Small intestine (tissue), 7 donors: ENCODE measurements around the gene OR9Q1. TPM values are rescaled to one million over a fixed set of nuclear protein-coding genes. Genes with fewer than 3 reads are reported as not detected.

ENCODE experiments used
- DNase-seq, 2 donors: peaks; one replicate each; pipeline versions ENCODE4 v3.0.0 to v3.0.0-alpha.2; 2013
- FAIRE-seq: peaks from 2 replicates; lab custom pipeline; 2012; peaks lifted over from hg19 to GRCh38; lab: Jason Lieb, UNC
- H3K27ac ChIP-seq, 3 donors: one replicate each; pipeline ENCODE4 v1.5.1; 2013; ENCODE audit warnings: low read length in 2 of 3, mild to moderate bottlenecking in 2 of 3, control low read depth in 1 of 3, inconsistent platforms in 1 of 3, low read depth in 1 of 3, moderate library complexity in 1 of 3
- H3K27me3 ChIP-seq, 3 donors: one replicate each; pipeline ENCODE4 v1.6.1; 2013; ENCODE audit warnings: low read length in 3 of 3, inconsistent platforms in 1 of 3; ENCODE audit not compliant: control insufficient read depth in 3 of 3, insufficient read depth in 3 of 3
- H3K36me3 ChIP-seq, 3 donors: one replicate each; pipeline ENCODE4 v1.6.1; 2013; ENCODE audit warnings: low read length in 3 of 3, inconsistent platforms in 1 of 3, low read depth in 1 of 3, mild to moderate bottlenecking in 1 of 3, moderate library complexity in 1 of 3; ENCODE audit not compliant: control insufficient read depth in 3 of 3, insufficient read depth in 2 of 3
- H3K4me1 ChIP-seq, 3 donors: one replicate each; pipeline ENCODE4 v1.6.1; 2013; ENCODE audit warnings: low read length in 2 of 3, inconsistent platforms in 1 of 3, low read depth in 1 of 3, mild to moderate bottlenecking in 1 of 3, moderate library complexity in 1 of 3; ENCODE audit not compliant: control insufficient read depth in 3 of 3, insufficient read depth in 2 of 3
- H3K4me3 ChIP-seq, 3 donors: one replicate each; pipeline ENCODE4 v1.5.1; 2013; ENCODE audit warnings: low read length in 3 of 3, control low read depth in 1 of 3, inconsistent platforms in 1 of 3, low read depth in 1 of 3, mild to moderate bottlenecking in 1 of 3, moderate library complexity in 1 of 3
- H3K9me3 ChIP-seq, 2 donors: one replicate each; pipeline ENCODE4 v1.6.1; 2013; ENCODE audit warnings: low read depth in 1 of 2, low read length in 1 of 2; ENCODE audit not compliant: control insufficient read depth in 2 of 2, insufficient read depth in 1 of 2
- WGBS, 3 donors: extraction: QIAGEN DNeasy Blood & Tissue Kit; methylation state at CpG; one replicate each; pipeline ENCODE4 v1.1.7; 2013; 5-methylcytosine and 5-hydroxymethylcytosine counted together
- polyA plus RNA-seq, 4 donors: library from polyadenylated mRNA; stranded (reverse) in 3 of 4; unstranded in 1 of 4; fragments of 200-250 nt in 3 of 4; fragments of 120-200 nt in 1 of 4; gene quantifications; one replicate each; pipeline versions ENCODE4 v1.2.1 to v1.2.3, GENCODE V29; 2013
- donor health status: healthy with polysubstance abuse.
- donor health status: control.
- donor health status: control.
- donor health status: Bipolar disorder and iron deficiency.
- donor health status: healthy.

Gene OR9Q1
- polyA plus RNA-seq, 4 donors: not detected

- H3K4me1 ChIP-seq: peaks cover 0 to 22% (median 16%) of the 10 kb centered on the region in 3 donors
- WGBS, 3 donors: 16 to 53% (median 27%) methylated on average over 7 of the region's 7 CpGs
- FAIRE-seq (no peak), DNase-seq (peak; percentile 86 to 87)
- H3K4me3 ChIP-seq: no peak overlapping the region
- peaks cover 0 to 2% of the 10 kb centered on the region in 2 donors for H3K9me3 ChIP-seq
- H3K27me3 ChIP-seq: no peaks in the 10 kb centered on the region
- H3K27ac ChIP-seq: peak overlapping the region; percentile 5 to 75 (median 14)
- no peaks in the 10 kb centered on the region for H3K36me3 ChIP-seq
Observed at GRCh38 chr11:58165504-58166106, 141.9 kb downstream of the OR9Q1 start.

- WGBS, 3 donors: 76 to 92% (median 82%) methylated on average over 5 of the region's 5 CpGs
- no peak for FAIRE-seq
- no peaks in the 10 kb centered on the region for H3K4me1 ChIP-seq
- DNase-seq: no peak
- no peaks in the 10 kb centered on the region for H3K27me3 ChIP-seq
- no peaks in the 10 kb centered on the region for H3K9me3 ChIP-seq
- H3K36me3 ChIP-seq: no peaks in the 10 kb centered on the region
- no peak overlapping the region for H3K4me3 ChIP-seq
- H3K27ac ChIP-seq: no peak overlapping the region
Observed at GRCh38 chr11:58177409-58178054, 153.9 kb downstream of the OR9Q1 start.

- 60 to 72% (median 72%) methylated on average over 6 of the region's 6 CpGs for WGBS, 3 donors
- Histone ChIP-seq H3K36me3 (no peaks in the 10 kb centered on the region), H3K9me3 (no peaks in the 10 kb centered on the region), H3K27ac (no peak overlapping the region), H3K27me3 (no peaks in the 10 kb centered on the region), H3K4me1 (no peaks in the 10 kb centered on the region), H3K4me3 (no peak overlapping the region)
- DNase-seq (peak in 1 of 2 donors; percentile 14), FAIRE-seq (no peak)
Observed at GRCh38 chr11:58178444-58178843, 154.8 kb downstream of the OR9Q1 start.

- Histone ChIP-seq H3K9me3 (no peaks in the 10 kb centered on the region), H3K27me3 (no peaks in the 10 kb centered on the region), H3K4me1 (no peaks in the 10 kb centered on the region), H3K4me3 (no peak overlapping the region), H3K36me3 (no peaks in the 10 kb centered on the region), H3K27ac (no peak overlapping the region)
- WGBS, 3 donors: 80 to 86% (median 80%) methylated on average over 7 of the region's 7 CpGs
- no peak for FAIRE-seq
- DNase-seq: no peak
Observed at GRCh38 chr11:58179648-58180047, 156.0 kb downstream of the OR9Q1 start.

- Histone ChIP-seq H3K27me3 (no peaks in the 10 kb centered on the region), H3K4me3 (no peak overlapping the region), H3K4me1 (peaks cover 0 to 10% (median 7%) of the 10 kb centered on the region in 3 donors), H3K27ac (no peak overlapping the region), H3K9me3 (peaks cover 0 to 12% of the 10 kb centered on the region in 2 donors), H3K36me3 (no peaks in the 10 kb centered on the region)
- 90 to 97% (median 94%) methylated on average over 4 of the region's 4 CpGs for WGBS, 3 donors
- DNase-seq: no peak
- no peak for FAIRE-seq
Observed at GRCh38 chr11:58186938-58187337, 163.3 kb downstream of the OR9Q1 start.

- H3K4me1 ChIP-seq: peaks cover 2 to 19% (median 8%) of the 10 kb centered on the region in 3 donors
- H3K27me3 ChIP-seq: no peaks in the 10 kb centered on the region
- FAIRE-seq (no peak), DNase-seq (no peak)
- no peak within 1 kb of the TSS for H3K4me3 ChIP-seq
- no peak within 1 kb of the TSS for H3K27ac ChIP-seq
- peaks cover 0 to 14% of the 10 kb centered on the region in 2 donors for H3K9me3 ChIP-seq
- WGBS, 3 donors: 91 to 97% (median 93%) methylated on average over 2 of the region's 2 CpGs
- H3K36me3 ChIP-seq: no peaks in the 10 kb centered on the region
Observed at GRCh38 chr11:58188770-58189169, 165.1 kb downstream of the OR9Q1 start, which contains the start of gene OR9Q2. OR9Q2 (plus strand) TSS chr11:58189070; CDS start chr11:58190491, 1,421 bp downstream.

- Histone ChIP-seq H3K36me3 (no peaks in the 10 kb centered on the region), H3K27ac (peak overlapping the region in 1 of 3 donors; percentile 54), H3K27me3 (no peaks in the 10 kb centered on the region), H3K4me3 (no peak overlapping the region), H3K4me1 (peaks cover 2 to 20% (median 8%) of the 10 kb centered on the region in 3 donors), H3K9me3 (peaks cover 0 to 14% of the 10 kb centered on the region in 2 donors)
- peak; percentile 84 to 97 for DNase-seq
- 19 to 61% (median 35%) methylated on average over 3 of the region's 3 CpGs for WGBS, 3 donors
- peak; percentile 94 for FAIRE-seq
Observed at GRCh38 chr11:58192229-58192628, 168.5 kb downstream of the OR9Q1 start.

- Histone ChIP-seq H3K4me3 (no peak overlapping the region), H3K27me3 (no peaks in the 10 kb centered on the region), H3K4me1 (peaks cover 2 to 20% (median 8%) of the 10 kb centered on the region in 3 donors), H3K36me3 (no peaks in the 10 kb centered on the region), H3K9me3 (peaks cover 0 to 12% of the 10 kb centered on the region in 2 donors), H3K27ac (peak overlapping the region; percentile 8 to 81 (median 66))
- FAIRE-seq (no peak), DNase-seq (peak; percentile 63 to 93)
Observed at GRCh38 chr11:58193391-58193790, 169.7 kb downstream of the OR9Q1 start.
